BE2C (cell line): ENCODE measurements around the gene SLC24A3.

Experiments used
- DNase-seq: peaks from one replicate; pipeline ENCODE4 v3.0.0-alpha.2; 2020
- H3K27me3 ChIP-seq: fragments of 250-450 bp; sonication (Bioruptor Pico); 2 replicates; pipeline ENCODE4 v1.5.1; 2020; ENCODE audit warnings: mild to moderate bottlenecking
- H3K36me3 ChIP-seq: fragments of 250-450 bp; sonication (Bioruptor Pico); 2 replicates; pipeline ENCODE4 v1.5.1; 2020; ENCODE audit warnings: mild to moderate bottlenecking
- H3K4me1 ChIP-seq: fragments of 250-450 bp; sonication (Bioruptor Pico); 2 replicates; pipeline ENCODE4 v1.5.1; 2020
- H3K4me3 ChIP-seq: 2 replicates; pipeline ENCODE4 v1.5.1; 2011; ENCODE audit warnings: low read depth, low read length
- H3K9me3 ChIP-seq: fragments of 250-450 bp; sonication (Bioruptor Pico); 2 replicates; pipeline ENCODE4 v1.5.1; 2020
- TF ChIP-seq, protein P1 (sequence below): IDR thresholded peaks from 2 replicates; pipeline ENCODE4 v1.5.1; 2012; ENCODE audit warnings: mild to moderate bottlenecking, low read depth, low read length

The SLC24A3 gene

DNA sequence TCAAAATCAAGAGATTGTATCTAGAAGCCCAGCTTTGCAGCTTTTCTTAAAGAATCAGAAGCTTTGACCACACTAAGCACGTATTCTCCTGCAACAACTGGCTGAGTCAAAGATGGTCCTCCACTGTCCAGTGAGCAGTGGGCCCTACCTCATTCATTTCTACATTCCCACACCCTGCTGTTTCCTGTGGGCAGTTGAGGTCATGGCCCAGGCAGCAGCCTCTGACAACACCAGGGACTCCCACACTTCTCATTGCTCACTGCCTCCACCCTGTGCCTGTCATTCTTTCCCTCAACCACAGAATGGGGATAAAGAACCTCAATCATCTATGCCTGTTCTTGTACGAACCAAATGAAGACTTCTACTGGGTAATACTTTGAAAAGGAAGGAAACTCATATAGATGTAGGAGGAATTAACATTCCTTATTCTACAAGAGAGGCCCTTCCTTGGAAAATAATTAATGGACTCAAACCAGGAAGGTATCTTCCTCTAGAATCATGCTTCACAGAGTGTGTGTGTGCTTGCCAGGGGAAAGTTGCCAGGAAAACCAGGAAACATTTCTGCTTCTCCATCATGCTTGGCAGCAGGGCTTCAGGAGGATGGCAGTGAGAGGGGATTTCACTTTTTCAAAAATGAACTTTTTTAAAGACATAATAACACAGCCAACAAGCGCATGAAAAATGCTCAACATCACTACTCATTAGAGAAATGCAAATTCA is 353.9 kb downstream of the SLC24A3 start:
- H3K27me3 ChIP-seq: no peaks in the 10 kb centered on the region
- TF ChIP-seq, protein P1, sequence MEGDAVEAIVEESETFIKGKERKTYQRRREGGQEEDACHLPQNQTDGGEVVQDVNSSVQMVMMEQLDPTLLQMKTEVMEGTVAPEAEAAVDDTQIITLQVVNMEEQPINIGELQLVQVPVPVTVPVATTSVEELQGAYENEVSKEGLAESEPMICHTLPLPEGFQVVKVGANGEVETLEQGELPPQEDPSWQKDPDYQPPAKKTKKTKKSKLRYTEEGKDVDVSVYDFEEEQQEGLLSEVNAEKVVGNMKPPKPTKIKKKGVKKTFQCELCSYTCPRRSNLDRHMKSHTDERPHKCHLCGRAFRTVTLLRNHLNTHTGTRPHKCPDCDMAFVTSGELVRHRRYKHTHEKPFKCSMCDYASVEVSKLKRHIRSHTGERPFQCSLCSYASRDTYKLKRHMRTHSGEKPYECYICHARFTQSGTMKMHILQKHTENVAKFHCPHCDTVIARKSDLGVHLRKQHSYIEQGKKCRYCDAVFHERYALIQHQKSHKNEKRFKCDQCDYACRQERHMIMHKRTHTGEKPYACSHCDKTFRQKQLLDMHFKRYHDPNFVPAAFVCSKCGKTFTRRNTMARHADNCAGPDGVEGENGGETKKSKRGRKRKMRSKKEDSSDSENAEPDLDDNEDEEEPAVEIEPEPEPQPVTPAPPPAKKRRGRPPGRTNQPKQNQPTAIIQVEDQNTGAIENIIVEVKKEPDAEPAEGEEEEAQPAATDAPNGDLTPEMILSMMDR: no peak
- no peaks in the 10 kb centered on the region for H3K9me3 ChIP-seq
- H3K4me3 ChIP-seq: no peak overlapping the region
- no peaks in the 10 kb centered on the region for H3K36me3 ChIP-seq
- H3K4me1 ChIP-seq: no peaks in the 10 kb centered on the region
- DNase-seq: no peak

DNA sequence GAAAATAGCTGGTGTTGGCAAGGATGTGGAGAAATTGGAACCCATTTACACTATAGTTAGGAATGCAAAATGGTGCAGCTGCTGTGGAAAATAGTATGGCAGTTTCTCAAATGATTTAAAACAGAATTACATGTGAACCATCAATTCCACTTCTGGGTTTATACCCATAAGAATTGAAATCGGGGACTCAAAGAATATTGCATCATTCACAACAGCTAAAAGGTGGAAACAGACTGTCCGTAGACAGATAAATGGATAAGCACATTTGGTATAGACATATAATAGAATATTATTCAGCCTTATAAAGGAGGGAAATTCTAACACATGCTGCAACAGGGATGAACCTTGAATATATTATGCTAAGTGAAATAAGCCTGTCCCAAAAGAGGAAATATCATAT is 355.7 kb downstream of the SLC24A3 start:
- DNase-seq: no peak
- no peaks in the 10 kb centered on the region for H3K9me3 ChIP-seq
- TF ChIP-seq, protein P1: no peak
- H3K4me3 ChIP-seq: no peak overlapping the region
- no peaks in the 10 kb centered on the region for H3K27me3 ChIP-seq
- H3K36me3 ChIP-seq: no peaks in the 10 kb centered on the region
- no peaks in the 10 kb centered on the region for H3K4me1 ChIP-seq

DNA sequence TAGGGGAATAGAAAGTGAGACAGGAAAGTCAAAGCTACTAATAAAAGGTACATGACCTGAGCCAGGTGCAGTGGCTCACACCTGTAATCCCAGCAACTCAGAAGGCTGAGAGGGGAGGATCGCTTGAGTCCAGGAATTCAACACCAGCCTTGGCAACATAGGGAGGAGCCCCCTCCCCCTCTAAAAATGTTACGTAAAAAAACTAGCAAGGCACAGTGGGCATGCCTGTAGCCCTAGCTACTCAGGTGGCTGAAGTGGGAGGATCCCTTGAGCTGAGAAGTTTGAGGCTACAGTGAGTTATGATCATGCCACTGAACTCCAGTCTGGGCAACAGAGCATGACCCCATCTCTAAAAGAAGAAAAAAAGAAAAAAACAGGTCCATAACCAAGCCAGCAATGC is 359.6 kb downstream of the SLC24A3 start:
- H3K9me3 ChIP-seq: no peaks in the 10 kb centered on the region
- no peak overlapping the region for H3K4me3 ChIP-seq
- no peaks in the 10 kb centered on the region for H3K36me3 ChIP-seq
- no peaks in the 10 kb centered on the region for H3K27me3 ChIP-seq
- H3K4me1 ChIP-seq: no peaks in the 10 kb centered on the region
- TF ChIP-seq, protein P1: no peak
- DNase-seq: no peak

DNA sequence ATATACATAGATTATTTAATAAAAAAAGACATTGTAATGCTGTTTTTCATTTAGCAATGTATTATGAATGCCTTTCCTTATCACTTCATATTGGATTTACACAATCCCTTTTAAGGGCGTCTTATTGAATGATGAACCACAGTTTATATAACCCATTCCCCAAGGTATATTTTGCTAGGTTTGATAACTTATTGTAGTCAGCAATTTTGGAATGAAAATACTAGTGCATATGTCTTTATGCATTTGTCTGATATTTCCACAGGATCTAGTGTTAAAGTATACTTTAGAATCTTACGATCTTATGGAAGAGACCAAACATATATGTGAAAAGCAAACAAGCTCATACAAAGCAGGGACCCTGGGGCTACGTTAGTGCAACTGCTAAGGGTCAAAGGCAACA is 365.2 kb downstream of the SLC24A3 start:
- no peaks in the 10 kb centered on the region for H3K4me1 ChIP-seq
- H3K36me3 ChIP-seq: no peaks in the 10 kb centered on the region
- DNase-seq: no peak
- no peak overlapping the region for H3K4me3 ChIP-seq
- TF ChIP-seq, protein P1: no peak
- no peaks in the 10 kb centered on the region for H3K9me3 ChIP-seq
- no peaks in the 10 kb centered on the region; the same call in 1 of the 2 replicates for H3K27me3 ChIP-seq

DNA sequence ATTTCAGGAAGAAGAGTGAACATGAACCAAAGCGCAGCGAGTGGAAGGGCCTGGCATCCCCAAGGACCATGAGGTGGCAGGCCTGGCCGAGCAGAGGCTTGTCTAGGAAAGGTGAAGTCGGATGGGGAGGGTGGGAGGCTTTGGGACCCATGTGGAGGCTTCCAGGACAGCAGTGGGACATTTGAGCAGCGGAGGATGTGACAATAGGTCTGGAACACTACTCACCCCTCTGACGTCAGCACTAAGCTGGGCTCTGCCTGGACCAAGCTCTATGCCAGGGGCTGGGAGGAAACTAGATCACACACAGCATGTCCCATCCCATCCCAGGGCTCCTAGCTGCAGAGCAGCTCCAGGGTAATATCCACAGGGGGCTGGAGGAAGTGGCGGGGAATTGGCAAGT is 370.3 kb downstream of the SLC24A3 start:
- Histone ChIP-seq H3K36me3 (no peaks in the 10 kb centered on the region), H3K4me1 (no peaks in the 10 kb centered on the region), H3K27me3 (no peaks in the 10 kb centered on the region; the same call in 1 of the 2 replicates), H3K4me3 (no peak overlapping the region), H3K9me3 (no peaks in the 10 kb centered on the region)
- TF ChIP-seq, protein P1: no peak
- DNase-seq: no peak

DNA sequence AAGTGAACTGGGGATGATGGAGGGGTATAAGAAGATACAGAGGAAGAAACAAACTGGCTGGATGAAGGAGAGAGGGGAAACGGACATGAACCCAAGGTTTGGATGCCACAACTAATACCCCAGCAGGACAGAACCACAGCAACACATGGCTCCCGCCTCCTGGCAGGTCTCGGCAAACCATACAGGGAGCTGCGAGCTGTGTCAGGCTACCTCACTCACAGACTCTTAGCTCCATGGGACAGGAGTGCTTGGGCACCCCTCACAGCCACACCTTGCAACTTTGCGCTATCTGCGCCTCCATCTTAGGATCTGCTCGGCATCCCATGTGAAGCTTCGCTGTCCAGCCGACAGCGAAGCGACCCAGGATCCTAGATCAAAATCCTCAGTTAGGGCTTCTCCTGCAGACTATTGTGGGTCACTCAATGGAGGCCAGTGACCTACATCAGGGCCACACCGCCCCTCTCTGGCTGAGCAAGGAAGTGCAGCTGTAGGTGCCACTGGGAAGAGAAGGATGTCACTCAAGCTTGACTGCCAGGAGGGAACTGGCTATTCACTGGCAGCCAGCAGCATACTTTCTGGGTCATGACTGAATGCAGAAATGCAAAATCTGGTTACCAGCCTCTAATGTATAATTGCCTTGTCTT is 371.2 kb downstream of the SLC24A3 start:
- no peaks in the 10 kb centered on the region for H3K36me3 ChIP-seq
- no peak overlapping the region for H3K4me3 ChIP-seq
- H3K9me3 ChIP-seq: no peaks in the 10 kb centered on the region
- peak; percentile 72 for DNase-seq
- H3K27me3 ChIP-seq: no peaks in the 10 kb centered on the region; the same call in 1 of the 2 replicates
- H3K4me1 ChIP-seq: no peaks in the 10 kb centered on the region
- TF ChIP-seq, protein P1: peak; percentile 88
